ENCODE results near the gene VPS36. TPM values are rescaled to one million over a fixed set of nuclear protein-coding genes. Genes with fewer than 3 reads are reported as not detected.
A peak's percentile ranks its signal among the peaks of the same experiment; 100 is the strongest.

Gene VPS36
- total RNA-seq, 1 experiment from 2014 or later, result 29.2 TPM

DNA sequence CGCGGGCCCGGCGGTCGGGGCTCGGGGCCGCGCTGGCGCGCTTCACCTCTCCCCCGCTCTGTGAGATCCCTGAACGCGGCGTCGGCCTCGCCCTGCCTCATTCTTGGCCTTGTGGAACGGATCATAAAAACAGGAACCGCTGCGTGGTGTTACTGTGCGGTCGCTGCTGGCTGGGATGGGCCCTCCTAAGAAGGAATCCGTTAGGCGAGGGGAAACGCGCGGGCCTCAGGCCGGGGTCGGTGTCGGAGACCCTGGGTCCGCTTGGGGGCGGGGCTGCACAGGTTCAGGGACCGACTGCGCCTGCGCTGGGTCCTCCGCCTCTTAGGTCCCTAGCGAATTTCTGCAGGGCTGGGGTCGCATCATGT, 5.2 kb upstream of the VPS36 start:
- no peak overlapping the region for H2AFZ ChIP-seq (ENCODE audit: low read length)
- no peak overlapping the region for H3K27ac ChIP-seq (ENCODE audit: insufficient read length, low read depth, low read length)
- H4K91ac ChIP-seq (ENCODE audit: insufficient read length, low read depth, low read length), result no peak overlapping the region
- peak overlapping the region; percentile 99 for H3K4me2 ChIP-seq (ENCODE audit: insufficient read depth, insufficient read length, low read length)
- H3K18ac ChIP-seq (ENCODE audit: insufficient read length, low read depth, low read length), result peak overlapping the region; percentile 67
- peaks cover 3% of the 10 kb centered on the region; the same call in 1 of the 2 replicates for H3K79me2 ChIP-seq (ENCODE audit: insufficient read depth, low read length)
- no peak overlapping the region for H2AK5ac ChIP-seq (ENCODE audit: insufficient read length, low read length)
- peak; percentile 86 for DNase-seq
- no peaks in the 10 kb centered on the region for H3K27me3 ChIP-seq (ENCODE audit: insufficient read depth, low read length)
- H3K79me1 ChIP-seq (ENCODE audit: insufficient read depth, low read depth, low read length, poor library complexity, severe bottlenecking), result peaks cover 3% of the 10 kb centered on the region
- Mint-ChIP-seq H3K27me3 (ENCODE audit: low read depth) (no peaks in the 10 kb centered on the region; the same call in 1 of the 2 replicates), H3K27ac (peak overlapping the region in 2 of 3 experiments; percentile 93 to 94; a peak in 6 of 7 replicates), H3K36me3 (ENCODE audit: insufficient read depth in 1 of 3, low read depth in 3 of 3) (peaks cover 18 to 39% (median 37%) of the 10 kb centered on the region in 3 experiments), H3K4me3 (peak overlapping the region; percentile 90), H3K9me3 (no peaks in the 10 kb centered on the region; a peak in 1 of 5 replicates), H3K4me1 (peaks cover 31 to 32% of the 10 kb centered on the region in 2 experiments)
- peaks cover 10% of the 10 kb centered on the region for H3K23me2 ChIP-seq (ENCODE audit: insufficient read length, low read depth, low read length, poor library complexity, severe bottlenecking)
- no peak overlapping the region for H2BK15ac ChIP-seq (ENCODE audit: low read depth, low read length)
- TF ChIP-seq, protein P1, sequence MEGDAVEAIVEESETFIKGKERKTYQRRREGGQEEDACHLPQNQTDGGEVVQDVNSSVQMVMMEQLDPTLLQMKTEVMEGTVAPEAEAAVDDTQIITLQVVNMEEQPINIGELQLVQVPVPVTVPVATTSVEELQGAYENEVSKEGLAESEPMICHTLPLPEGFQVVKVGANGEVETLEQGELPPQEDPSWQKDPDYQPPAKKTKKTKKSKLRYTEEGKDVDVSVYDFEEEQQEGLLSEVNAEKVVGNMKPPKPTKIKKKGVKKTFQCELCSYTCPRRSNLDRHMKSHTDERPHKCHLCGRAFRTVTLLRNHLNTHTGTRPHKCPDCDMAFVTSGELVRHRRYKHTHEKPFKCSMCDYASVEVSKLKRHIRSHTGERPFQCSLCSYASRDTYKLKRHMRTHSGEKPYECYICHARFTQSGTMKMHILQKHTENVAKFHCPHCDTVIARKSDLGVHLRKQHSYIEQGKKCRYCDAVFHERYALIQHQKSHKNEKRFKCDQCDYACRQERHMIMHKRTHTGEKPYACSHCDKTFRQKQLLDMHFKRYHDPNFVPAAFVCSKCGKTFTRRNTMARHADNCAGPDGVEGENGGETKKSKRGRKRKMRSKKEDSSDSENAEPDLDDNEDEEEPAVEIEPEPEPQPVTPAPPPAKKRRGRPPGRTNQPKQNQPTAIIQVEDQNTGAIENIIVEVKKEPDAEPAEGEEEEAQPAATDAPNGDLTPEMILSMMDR (conservative IDR thresholded peaks at IDR 0.05), result no peak
- no peak overlapping the region for H3K56ac ChIP-seq (ENCODE audit: insufficient read length, low read depth, low read length)
- H3K9ac ChIP-seq (ENCODE audit: extremely low read depth, insufficient read length, low read length), result peak overlapping the region; percentile 85
- no peak overlapping the region for H4K5ac ChIP-seq (ENCODE audit: insufficient read length, low read depth, low read length)
- no peak overlapping the region for H2BK5ac ChIP-seq (ENCODE audit: insufficient read length, low read length)
- no peaks in the 10 kb centered on the region for H3K9me3 ChIP-seq (ENCODE audit: control insufficient read depth, low read depth, low read length)
- H3K4me1 ChIP-seq (ENCODE audit: insufficient read depth, low read length), result no peaks in the 10 kb centered on the region
- no peak overlapping the region for H3K23ac ChIP-seq (ENCODE audit: insufficient read length, low read depth, low read length)
- H2BK20ac ChIP-seq (ENCODE audit: low read depth, low read length, poor library complexity, severe bottlenecking), result no peak overlapping the region
- no peak overlapping the region for H4K8ac ChIP-seq (replicated peaks; ENCODE audit: insufficient read length, low read depth, low read length)
- H3K4ac ChIP-seq (ENCODE audit: low read depth, low read length), result no peak overlapping the region
- no peak overlapping the region for H2BK12ac ChIP-seq (ENCODE audit: insufficient read length, low read depth, low read length)
- H2BK120ac ChIP-seq (ENCODE audit: low read depth, low read length, poor library complexity, severe bottlenecking), result no peak overlapping the region
- H3K14ac ChIP-seq (ENCODE audit: insufficient read depth, low read length), result peak overlapping the region; percentile 80; the same call in 1 of the 2 replicates
- H4K20me1 ChIP-seq (ENCODE audit: control insufficient read depth, insufficient read depth, insufficient read length), result no peaks in the 10 kb centered on the region
- no CpG with 5 or more reads among the region's 37 CpGs for WGBS (ENCODE audit: extremely low coverage, insufficient read length, low lambda C conversion rate)
- H3T11ph ChIP-seq (ENCODE audit: low read length), result no peak overlapping the region
